GM12892 (cell line): ENCODE measurements around the gene RMND5B.

Experiments used
- POLR2A ChIP-seq: IDR thresholded peaks from 2 replicates; pipeline ENCODE4 v1.6.1; 2011; ENCODE audit warnings: low read depth, low read length, control low read depth
- POLR2AphosphoS5 ChIP-seq: IDR thresholded peaks from 2 replicates; pipeline ENCODE4 v1.6.1; 2011; ENCODE audit warnings: low read depth, low read length, control low read depth
- TAF1 ChIP-seq: IDR thresholded peaks from 2 replicates; pipeline ENCODE4 v1.6.1; 2011; ENCODE audit warnings: low read depth, mild to moderate bottlenecking, control low read depth, low read length, borderline replicate concordance

DNA sequence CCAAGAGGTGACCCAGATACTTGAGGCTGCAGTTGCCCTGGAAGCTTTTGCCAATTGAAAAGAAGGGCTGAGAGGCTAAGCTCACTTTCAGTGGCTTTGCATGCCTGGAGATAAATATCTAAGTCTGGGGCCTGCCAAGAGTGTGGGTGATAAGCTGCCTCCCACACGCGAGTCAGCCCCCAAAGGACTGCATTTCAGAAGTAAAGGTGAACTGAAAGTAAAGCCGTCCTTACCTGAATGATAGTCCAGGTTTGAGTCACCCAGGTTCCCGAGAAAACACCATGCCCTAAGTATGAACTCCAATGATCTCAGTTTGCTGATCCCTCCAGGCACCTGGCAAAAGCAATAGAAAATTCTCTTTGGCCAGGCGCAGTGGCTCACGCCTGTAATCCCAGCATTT, 40.0 kb upstream of the RMND5B start:
- TF ChIP-seq TAF1 = no peak
- no peak for TF ChIP-seq POLR2AphosphoS5
- TF ChIP-seq POLR2A = no peak
